HEK293 (cell line): ENCODE results near the gene POGLUT2.

Experiments used
- CTCF ChIA-PET: fragments of 350-600 bp; formaldehyde crosslinking; extraction: SDS; loops from one replicate; lab custom pipeline; 2021; ENCODE audit warnings: antibody characterized with exemption; lab: Yijun Ruan, JAX
- POLR2A ChIA-PET: fragments of 300-600 bp; formaldehyde crosslinking; extraction: SDS; loops from one replicate; lab custom pipeline; 2020; ENCODE audit warnings: antibody characterized with exemption, inconsistent platforms; lab: Yijun Ruan, JAX
- H3K27ac ChIP-seq: fragments of 200-500 bp; sonication (Bioruptor generic); 2 replicates; pipeline ENCODE4 v1.5.1; 2014; ENCODE audit warnings: low read depth, low read length, control low read depth, inconsistent platforms; ENCODE audit errors: extremely low read depth
- H3K36me3 ChIP-seq, 2 experiments: fragments of 200-500 bp in 1 of 2; sonication (Bioruptor generic) in 1 of 2; 1 replicate in 1 of 2; 2 replicates in 1 of 2; pipeline ENCODE4 v1.5.1; 2014 to 2017; ENCODE audit warnings: inconsistent platforms in 2 of 2, low read length in 2 of 2; ENCODE audit not compliant: control insufficient read depth in 2 of 2, insufficient read depth in 1 of 2
- H3K4me1 ChIP-seq: fragments of 200-500 bp; sonication (Bioruptor generic); 2 replicates; pipeline ENCODE4 v1.5.1; 2014; ENCODE audit warnings: mild to moderate bottlenecking, low read length, inconsistent platforms; ENCODE audit not compliant: control insufficient read depth, insufficient read depth
- H3K4me3 ChIP-seq: 2 replicates; pipeline ENCODE4 v1.5.1; 2011; ENCODE audit warnings: low read depth, mild to moderate bottlenecking, control low read depth, low read length, moderate library complexity
- H3K9me3 ChIP-seq: fragments of 200-500 bp; sonication (Bioruptor generic); 2 replicates; pipeline ENCODE4 v1.5.1; 2014; ENCODE audit warnings: low read depth, low read length, inconsistent platforms; ENCODE audit not compliant: control insufficient read depth, insufficient read depth
- GLI2 ChIP-seq: fragments of 450-650 bp; formaldehyde crosslinking; IDR thresholded peaks from 2 replicates; pipeline ENCODE4; 2017; ENCODE audit warnings: missing biosample characterization, missing genetic modification characterization, low read depth, borderline replicate concordance
- GLIS2 ChIP-seq: fragments of 450-650 bp; formaldehyde crosslinking; IDR thresholded peaks from 2 replicates; pipeline ENCODE4 v1.5.1; 2016; ENCODE audit warnings: missing biosample characterization, missing genetic modification characterization
- HIC1 ChIP-seq: fragments of 450-650 bp; formaldehyde crosslinking; IDR thresholded peaks from 2 replicates; pipeline ENCODE4 v1.5.1; 2016; ENCODE audit warnings: missing biosample characterization, missing genetic modification characterization
- MEIS1 ChIP-seq: sonication (generic); formaldehyde crosslinking; IDR thresholded peaks from 2 replicates; pipeline ENCODE4 v1.8.1; 2022; ENCODE audit warnings: missing genetic modification reagents, mild to moderate bottlenecking, borderline replicate concordance
- PRDM4 ChIP-seq: fragments of 450-650 bp; formaldehyde crosslinking; IDR thresholded peaks from 2 replicates; pipeline ENCODE4 v1.5.1; 2017; ENCODE audit warnings: missing biosample characterization, missing genetic modification characterization
- SP2 ChIP-seq: fragments of 450-650 bp; formaldehyde crosslinking; IDR thresholded peaks from 2 replicates; pipeline ENCODE4 v1.5.1; 2016; ENCODE audit warnings: missing biosample characterization, missing genetic modification characterization
- ZBTB1 ChIP-seq: fragments of 450-650 bp; formaldehyde crosslinking; IDR thresholded peaks from 2 replicates; pipeline ENCODE4 v1.5.1; 2016; ENCODE audit warnings: missing biosample characterization, missing genetic modification characterization
- ZBTB7A ChIP-seq: fragments of 450-650 bp; formaldehyde crosslinking; IDR thresholded peaks from 2 replicates; pipeline ENCODE4 v1.5.1; 2016; ENCODE audit warnings: low read depth, missing biosample characterization, missing genetic modification characterization
- ZFP37 ChIP-seq: fragments of 450-650 bp; formaldehyde crosslinking; IDR thresholded peaks from 2 replicates; pipeline ENCODE4 v1.5.1; 2016; ENCODE audit warnings: missing biosample characterization, missing genetic modification characterization
- ZFP41 ChIP-seq: fragments of 450-650 bp; formaldehyde crosslinking; IDR thresholded peaks from 2 replicates; pipeline ENCODE4 v1.5.1; 2016; ENCODE audit warnings: missing biosample characterization, missing genetic modification characterization, borderline replicate concordance
- ZNF112 ChIP-seq: fragments of 450-650 bp; formaldehyde crosslinking; IDR thresholded peaks from 2 replicates; pipeline ENCODE4 v1.5.0; 2017; ENCODE audit warnings: missing biosample characterization, missing genetic modification characterization
- ZNF121 ChIP-seq: fragments of 450-650 bp; formaldehyde crosslinking; IDR thresholded peaks from 2 replicates; pipeline ENCODE4 v1.5.1; 2016; ENCODE audit warnings: missing biosample characterization, missing genetic modification characterization
- ZNF341 ChIP-seq: fragments of 450-650 bp; formaldehyde crosslinking; IDR thresholded peaks from 2 replicates; pipeline ENCODE4; 2016; ENCODE audit warnings: low read depth, missing biosample characterization, missing genetic modification characterization
- ZNF394 ChIP-seq: fragments of 450-650 bp; formaldehyde crosslinking; IDR thresholded peaks from 2 replicates; pipeline ENCODE4 v1.5.1; 2016; ENCODE audit warnings: missing biosample characterization, missing genetic modification characterization, mild to moderate bottlenecking, moderate library complexity, borderline replicate concordance
- ZNF48 ChIP-seq: fragments of 450-650 bp; formaldehyde crosslinking; IDR thresholded peaks from 2 replicates; pipeline ENCODE4 v1.5.1; 2016; ENCODE audit warnings: missing biosample characterization, missing genetic modification characterization
- ZNF501 ChIP-seq: fragments of 450-650 bp; formaldehyde crosslinking; IDR thresholded peaks from 2 replicates; pipeline ENCODE4 v1.5.1; 2016; ENCODE audit warnings: missing biosample characterization, missing genetic modification characterization
- ZNF549 ChIP-seq: fragments of 450-650 bp; IDR thresholded peaks from 2 replicates; pipeline ENCODE4 v1.5.1; 2018; ENCODE audit warnings: missing biosample characterization, missing genetic modification characterization, mild to moderate bottlenecking, inconsistent platforms, moderate library complexity
- ZNF561 ChIP-seq: fragments of 450-650 bp; IDR thresholded peaks from 2 replicates; pipeline ENCODE4 v1.5.1; 2018; ENCODE audit warnings: missing biosample characterization, missing genetic modification characterization, borderline replicate concordance
- ZNF645 ChIP-seq: fragments of 450-650 bp; formaldehyde crosslinking; IDR thresholded peaks from 2 replicates; pipeline ENCODE4; 2016; ENCODE audit warnings: missing biosample characterization, missing genetic modification characterization
- ZNF670 ChIP-seq: fragments of 450-650 bp; formaldehyde crosslinking; IDR thresholded peaks from 2 replicates; pipeline ENCODE4 v1.5.1; 2016; ENCODE audit warnings: missing biosample characterization, missing genetic modification characterization, low read depth
- ZNF791 ChIP-seq: fragments of 450-650 bp; formaldehyde crosslinking; IDR thresholded peaks from 2 replicates; pipeline ENCODE4 v1.5.1; 2016; ENCODE audit warnings: missing biosample characterization, missing genetic modification characterization
- ZSCAN30 ChIP-seq: fragments of 450-650 bp; IDR thresholded peaks from 2 replicates; pipeline ENCODE4 v1.5.1; 2018; ENCODE audit warnings: missing biosample characterization, mild to moderate bottlenecking, missing genetic modification characterization, moderate library complexity
- ZSCAN5A ChIP-seq: fragments of 450-650 bp; formaldehyde crosslinking; IDR thresholded peaks from 2 replicates; pipeline ENCODE4 v1.5.1; 2016; ENCODE audit warnings: missing biosample characterization, missing genetic modification characterization

Gene POGLUT2

GRCh38 chr13:102800145-102801041 lies 1.6 kb upstream of the POGLUT2 start (continued):
- TF ChIP-seq PRDM4 (tag by site-specific recombination), result no peak
- TF ChIP-seq SP2 (tag by site-specific recombination), result peak; percentile 25
- no peak for TF ChIP-seq ZBTB1 (tag by site-specific recombination)
- TF ChIP-seq MEIS1 (CRISPR knock-in tag), result no peak
- TF ChIP-seq ZNF121, result no peak
- TF ChIP-seq ZNF48 (tag by site-specific recombination), result no peak
- no peak for TF ChIP-seq ZSCAN5A
- TF ChIP-seq ZNF791, result no peak
- 0 out of 2 replicates have a peak, but pooled peaks have one; percentile 9 for TF ChIP-seq ZBTB7A (tag by site-specific recombination)
- no peak for TF ChIP-seq ZNF394 (tag by site-specific recombination)
- peak; percentile 16; the same call in 1 of the 2 replicates for TF ChIP-seq HIC1 (tag by site-specific recombination)

- H3K4me3 ChIP-seq, result peak overlapping the region; percentile 94
- H3K9me3 ChIP-seq, result no peaks in the 10 kb centered on the region
- peak overlapping the region; percentile 72 for H3K27ac ChIP-seq
- ChIA-PET POLR2A (interaction anchor here (1.0 to 3.5 kb wide), 3 partner anchors 26 to 203 kb away, joined by 3 to 17 read pairs (median 12); partner anchors contain the start of genes TEX30 and TPP2), CTCF (interaction anchor here (0.6 to 2.2 kb wide), 7 partner anchors 11 to 295 kb away, joined by 3 to 8 read pairs (median 3); partner anchors contain the start of gene ERCC5)
- H3K36me3 ChIP-seq, result peaks cover 0 to 3% of the 10 kb centered on the region in 2 experiments; a peak in 2 of 3 replicates
- no peaks in the 10 kb centered on the region for H3K4me1 ChIP-seq
- TF ChIP-seq ZSCAN30 (tag by site-specific recombination) (0 out of 2 replicates have a peak, but pooled peaks have one; percentile 14), ZNF48 (tag by site-specific recombination) (no peak), GLIS2 (tag by site-specific recombination) (peak; percentile 15; the same call in 1 of the 2 replicates), ZNF561 (tag by site-specific recombination) (0 out of 2 replicates have a peak, but pooled peaks have one; percentile 26), ZNF341 (tag by site-specific recombination) (peak; percentile 95), ZNF501 (0 out of 2 replicates have a peak, but pooled peaks have one; percentile 19), ZNF670 (tag by site-specific recombination) (no peak), ZFP41 (tag by site-specific recombination) (no peak), GLI2 (tag by site-specific recombination) (no peak), ZFP37 (tag by site-specific recombination) (peak; percentile 37; the same call in 1 of the 2 replicates), ZNF549 (tag by site-specific recombination) (no peak), ZNF112 (no peak), ZNF645 (no peak)
Observed at GRCh38 chr13:102799426-102800144, 809 bp upstream of the POGLUT2 start.
